ENCODE measurements around the gene ANXA2R. TPM values are rescaled to one million over a fixed set of nuclear protein-coding genes. Genes with fewer than 3 reads are reported as not detected.

Gene ANXA2R
- total RNA-seq, 1 donor, result 3.0 TPM

GRCh38 chr5:43041669-43042175, 1.6 kb upstream of the ANXA2R start:
- peak; percentile 91 for DNase-seq (ENCODE audit: low read depth)
- peak overlapping the region; percentile 79 for H3K4me3 ChIP-seq (ENCODE audit: low read depth, low read length)
- TF ChIP-seq, protein P1, sequence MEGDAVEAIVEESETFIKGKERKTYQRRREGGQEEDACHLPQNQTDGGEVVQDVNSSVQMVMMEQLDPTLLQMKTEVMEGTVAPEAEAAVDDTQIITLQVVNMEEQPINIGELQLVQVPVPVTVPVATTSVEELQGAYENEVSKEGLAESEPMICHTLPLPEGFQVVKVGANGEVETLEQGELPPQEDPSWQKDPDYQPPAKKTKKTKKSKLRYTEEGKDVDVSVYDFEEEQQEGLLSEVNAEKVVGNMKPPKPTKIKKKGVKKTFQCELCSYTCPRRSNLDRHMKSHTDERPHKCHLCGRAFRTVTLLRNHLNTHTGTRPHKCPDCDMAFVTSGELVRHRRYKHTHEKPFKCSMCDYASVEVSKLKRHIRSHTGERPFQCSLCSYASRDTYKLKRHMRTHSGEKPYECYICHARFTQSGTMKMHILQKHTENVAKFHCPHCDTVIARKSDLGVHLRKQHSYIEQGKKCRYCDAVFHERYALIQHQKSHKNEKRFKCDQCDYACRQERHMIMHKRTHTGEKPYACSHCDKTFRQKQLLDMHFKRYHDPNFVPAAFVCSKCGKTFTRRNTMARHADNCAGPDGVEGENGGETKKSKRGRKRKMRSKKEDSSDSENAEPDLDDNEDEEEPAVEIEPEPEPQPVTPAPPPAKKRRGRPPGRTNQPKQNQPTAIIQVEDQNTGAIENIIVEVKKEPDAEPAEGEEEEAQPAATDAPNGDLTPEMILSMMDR (IDR thresholded peaks at IDR 0.05; ENCODE audit: insufficient read depth, low read length), result no peak

GRCh38 chr5:43041110-43041668, 1.1 kb upstream of the ANXA2R start:
- TF ChIP-seq, protein P1 (IDR thresholded peaks at IDR 0.05; ENCODE audit: insufficient read depth, low read length), result peak; percentile 8
- DNase-seq (ENCODE audit: low read depth), result no peak
- H3K4me3 ChIP-seq (ENCODE audit: low read depth, low read length), result peak overlapping the region; percentile 79

DNA sequence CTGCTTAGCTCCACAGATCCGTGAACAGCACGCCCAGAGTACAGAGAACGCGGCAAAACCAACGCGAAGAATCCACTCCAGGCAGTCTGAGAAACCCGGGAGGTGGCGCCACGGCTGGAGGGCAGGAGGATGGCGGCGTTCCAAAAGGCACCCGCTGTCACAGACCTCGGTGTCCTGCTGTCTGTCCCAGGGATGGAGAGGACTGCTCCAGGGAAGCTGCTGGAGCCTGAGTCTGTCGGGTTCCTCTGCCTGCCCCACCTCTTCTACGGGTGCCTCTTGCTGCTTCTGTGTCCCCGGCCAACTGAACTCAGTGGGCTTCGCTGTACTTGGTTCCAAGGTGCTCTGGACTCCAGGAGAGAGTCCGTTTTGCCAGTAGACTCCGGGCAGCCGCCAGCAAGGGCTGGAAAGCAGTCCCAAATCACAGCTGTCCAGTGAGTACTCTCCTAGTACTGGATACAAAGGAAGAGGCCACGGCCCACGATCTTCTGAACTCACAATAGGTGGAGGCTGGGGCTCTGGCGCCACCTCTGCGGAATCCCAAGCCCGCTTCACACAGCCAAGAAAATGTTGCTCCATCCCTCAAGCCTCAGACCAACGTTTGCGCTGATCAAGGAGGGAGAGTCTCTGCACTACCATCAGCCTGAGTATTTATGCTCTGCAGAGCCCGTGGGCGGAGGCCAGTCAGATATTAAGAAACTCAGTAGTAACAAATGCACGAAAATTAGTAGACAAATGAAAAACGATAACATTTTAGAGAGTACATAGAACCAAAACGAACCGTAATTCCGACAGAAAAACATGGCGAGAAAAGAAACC, 440 bp downstream of the ANXA2R start:
- H3K4me3 ChIP-seq (ENCODE audit: low read depth, low read length), result peak overlapping the region; percentile 79
- DNase-seq (ENCODE audit: low read depth), result peak; percentile 83
- TF ChIP-seq, protein P1 (IDR thresholded peaks at IDR 0.05; ENCODE audit: insufficient read depth, low read length), result no peak

GRCh38 chr5:43039152-43039470, 1.0 kb downstream of the ANXA2R start:
- H3K4me3 ChIP-seq (ENCODE audit: low read depth, low read length), result peak overlapping the region; percentile 79
- DNase-seq (ENCODE audit: low read depth), result no peak
- TF ChIP-seq, protein P1 (IDR thresholded peaks at IDR 0.05; ENCODE audit: insufficient read depth, low read length), result no peak

DNA sequence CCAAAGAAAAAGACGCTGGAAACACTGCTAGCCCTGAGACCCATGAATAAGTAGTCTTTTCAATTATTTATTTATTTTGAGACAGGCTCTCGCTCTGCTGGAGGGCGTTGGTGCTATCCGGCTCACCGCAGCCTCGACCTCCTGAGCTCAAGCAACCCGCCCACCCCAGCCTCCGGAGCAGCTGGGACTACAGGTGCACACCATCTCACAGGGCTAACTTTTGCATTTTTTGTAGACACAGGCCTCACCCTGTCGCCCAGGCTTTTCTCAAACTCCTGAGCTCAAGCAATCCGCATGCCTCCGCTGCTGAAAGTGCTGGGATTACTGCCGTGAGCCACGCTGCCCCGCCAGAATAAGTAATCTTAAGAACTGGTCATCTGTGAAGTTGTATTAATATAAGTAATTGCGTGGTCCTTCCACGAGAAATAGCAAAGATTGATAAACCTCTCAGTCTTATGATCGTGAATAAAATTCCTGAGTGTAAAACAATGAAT, 1.6 kb downstream of the ANXA2R start:
- peak overlapping the region; percentile 57 for H3K4me3 ChIP-seq (ENCODE audit: low read depth, low read length)
- DNase-seq (ENCODE audit: low read depth), result no peak
- TF ChIP-seq, protein P1 (IDR thresholded peaks at IDR 0.05; ENCODE audit: insufficient read depth, low read length), result no peak

- DNase-seq (ENCODE audit: low read depth), result peak; percentile 84
- H3K4me3 ChIP-seq (ENCODE audit: low read depth, low read length), result peak overlapping the region; percentile 57
- TF ChIP-seq, protein P1 (IDR thresholded peaks at IDR 0.05; ENCODE audit: insufficient read depth, low read length), result no peak
Observed at GRCh38 chr5:43037636-43038495, 2.3 kb downstream of the ANXA2R start.

Measured in fibroblast of the aortic adventitia (primary cell).